Osteoblast (primary cell): ENCODE measurements around the gene FAM114A1. TPM values are rescaled to one million over a fixed set of nuclear protein-coding genes. Genes with fewer than 3 reads are reported as not detected.

Source experiments
- DNase-seq: peaks from one replicate; pipeline ENCODE4 v3.0.0; 2011; ENCODE audit warnings: low spot score, mixed read lengths; ENCODE audit not compliant: insufficient read length; ENCODE audit errors: missing footprints
- H2AFZ ChIP-seq: 2 replicates; pipeline ENCODE4 v1.6.0; 2011; ENCODE audit warnings: mild to moderate bottlenecking, low read length
- H3K27ac ChIP-seq: 2 replicates; pipeline ENCODE4 v1.5.1; 2011; ENCODE audit warnings: mild to moderate bottlenecking, low read depth, low read length, moderate library complexity
- H3K27me3 ChIP-seq: 2 replicates; pipeline ENCODE4 v1.6.0; 2012; ENCODE audit warnings: mild to moderate bottlenecking, control low read depth, inconsistent platforms, low read length, moderate library complexity; ENCODE audit not compliant: insufficient read depth
- H3K36me3 ChIP-seq: 2 replicates; pipeline ENCODE4 v1.5.1; 2011; ENCODE audit warnings: mild to moderate bottlenecking, low read length, control low read depth, moderate library complexity; ENCODE audit not compliant: insufficient read depth
- H3K4me1 ChIP-seq: 2 replicates; pipeline ENCODE4 v1.5.1; 2011; ENCODE audit warnings: mild to moderate bottlenecking, low read length, control low read depth, moderate library complexity; ENCODE audit not compliant: insufficient read depth
- H3K4me2 ChIP-seq: 2 replicates; pipeline ENCODE4 v1.6.0; 2011; ENCODE audit warnings: mild to moderate bottlenecking, low read length; ENCODE audit not compliant: insufficient read depth
- H3K4me3 ChIP-seq: fragments of 200-600 bp; sonication (generic); 3 replicates; pipeline ENCODE4 v1.5.1; 2012; ENCODE audit warnings: mild to moderate bottlenecking, low read length, inconsistent platforms; ENCODE audit not compliant: insufficient read depth
- H3K79me2 ChIP-seq: 2 replicates; pipeline ENCODE4 v1.6.0; 2012; ENCODE audit warnings: mild to moderate bottlenecking, low read length, control low read depth, inconsistent platforms; ENCODE audit not compliant: insufficient read depth
- H3K9me3 ChIP-seq: 2 replicates; pipeline ENCODE4 v1.5.1; 2011; ENCODE audit warnings: low read depth, low read length, control low read depth
- H4K20me1 ChIP-seq: 2 replicates; pipeline ENCODE4 v1.6.0; 2012; ENCODE audit warnings: mild to moderate bottlenecking, low read length, control low read depth; ENCODE audit not compliant: insufficient read depth
- CTCF ChIP-seq: IDR thresholded peaks from 2 replicates; pipeline ENCODE4 v1.5.1; 2011; ENCODE audit warnings: mild to moderate bottlenecking, low read depth, low read length, moderate library complexity; ENCODE audit errors: extremely low read depth
- total RNA-seq: library from RNA; depleted of rRNA; stranded (reverse); fragments of >200 nt; gene quantifications from 2 replicates; pipeline ENCODE4 v1.2.3, GENCODE V29; 2012

The FAM114A1 gene
- total RNA-seq, 1 donor, result 392 TPM

GRCh38 chr4:38860788-38861424 is 6.7 kb upstream of the FAM114A1 start:
- H3K36me3 ChIP-seq, result no peaks in the 10 kb centered on the region
- no peak overlapping the region for H3K27ac ChIP-seq
- H3K4me1 ChIP-seq, result peaks cover 25% of the 10 kb centered on the region
- H3K4me3 ChIP-seq, result no peak overlapping the region
- no peak overlapping the region for H3K4me2 ChIP-seq
- no peaks in the 10 kb centered on the region for H3K79me2 ChIP-seq
- peak; percentile 91 for TF ChIP-seq CTCF
- H2AFZ ChIP-seq, result no peak overlapping the region
- no peaks in the 10 kb centered on the region for H3K27me3 ChIP-seq
- H3K9me3 ChIP-seq, result no peaks in the 10 kb centered on the region
- DNase-seq, result peak; percentile 85
- H4K20me1 ChIP-seq, result no peaks in the 10 kb centered on the region

GRCh38 chr4:38861791-38862190 is 5.8 kb upstream of the FAM114A1 start:
- DNase-seq, result no peak
- Histone ChIP-seq H3K36me3 (no peaks in the 10 kb centered on the region), H3K4me2 (no peak overlapping the region), H4K20me1 (no peaks in the 10 kb centered on the region), H3K79me2 (no peaks in the 10 kb centered on the region), H3K4me3 (no peak overlapping the region), H3K27ac (no peak overlapping the region), H3K9me3 (no peaks in the 10 kb centered on the region), H2AFZ (no peak overlapping the region), H3K4me1 (peaks cover 21% of the 10 kb centered on the region), H3K27me3 (no peaks in the 10 kb centered on the region)
- no peak for TF ChIP-seq CTCF

- H3K4me3 ChIP-seq, result no peak overlapping the region
- H4K20me1 ChIP-seq, result peaks cover 12% of the 10 kb centered on the region
- H3K36me3 ChIP-seq, result peaks cover 11% of the 10 kb centered on the region
- H3K27ac ChIP-seq, result no peak overlapping the region
- H3K9me3 ChIP-seq, result no peaks in the 10 kb centered on the region
- H3K4me2 ChIP-seq, result no peak overlapping the region
- DNase-seq, result no peak
- H2AFZ ChIP-seq, result no peak overlapping the region
- H3K4me1 ChIP-seq, result peaks cover 26% of the 10 kb centered on the region
- H3K27me3 ChIP-seq, result no peaks in the 10 kb centered on the region
- no peak for TF ChIP-seq CTCF
- peaks cover 31% of the 10 kb centered on the region for H3K79me2 ChIP-seq
Measured at GRCh38 chr4:38865445-38865844, 2.2 kb upstream of the FAM114A1 start.

DNA sequence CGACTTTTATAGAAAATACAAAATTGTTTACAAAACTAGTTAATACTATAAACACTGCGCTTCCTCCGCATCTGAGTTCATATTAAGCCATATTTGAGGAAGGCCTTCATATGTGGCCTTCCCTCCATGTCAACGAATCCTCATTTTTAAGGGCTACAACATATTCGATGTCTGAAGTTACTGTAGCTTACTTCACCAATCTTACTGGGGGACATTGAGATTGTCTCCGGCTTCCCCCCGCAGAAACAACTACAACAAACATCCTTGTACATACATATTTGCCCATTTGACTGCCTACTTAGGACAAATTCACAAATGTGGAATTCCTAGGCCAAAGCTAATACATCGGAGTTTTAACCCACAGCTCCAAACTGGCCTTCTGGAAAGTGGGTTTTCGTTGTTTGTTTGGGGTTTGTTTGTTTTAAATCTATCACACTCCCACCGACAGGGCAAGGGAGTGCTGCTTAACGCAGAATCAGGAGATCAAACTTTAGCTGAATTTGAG is 581 bp upstream of the FAM114A1 start:
- Histone ChIP-seq H3K27me3 (no peaks in the 10 kb centered on the region), H3K4me1 (peaks cover 38% of the 10 kb centered on the region), H4K20me1 (peaks cover 21% of the 10 kb centered on the region), H3K4me3 (peak overlapping the region; percentile 87), H3K9me3 (no peaks in the 10 kb centered on the region), H3K4me2 (peak overlapping the region; percentile 87), H3K79me2 (peaks cover 46% of the 10 kb centered on the region), H2AFZ (peak overlapping the region; percentile 97), H3K36me3 (peaks cover 24% of the 10 kb centered on the region), H3K27ac (peak overlapping the region; percentile 80)
- no peak for DNase-seq
- no peak for TF ChIP-seq CTCF
